RCC 7860 (cell line): ENCODE results near the gene PLPPR4.

Experiments used
- DNase-seq: peaks from one replicate; pipeline ENCODE4 v3.0.0-alpha.2; 2015; ENCODE audit warnings: low spot score
- FAIRE-seq: peaks from 2 replicates; lab custom pipeline; 2012; peaks lifted over from hg19 to GRCh38; lab: Jason Lieb, UNC

The PLPPR4 gene

DNA sequence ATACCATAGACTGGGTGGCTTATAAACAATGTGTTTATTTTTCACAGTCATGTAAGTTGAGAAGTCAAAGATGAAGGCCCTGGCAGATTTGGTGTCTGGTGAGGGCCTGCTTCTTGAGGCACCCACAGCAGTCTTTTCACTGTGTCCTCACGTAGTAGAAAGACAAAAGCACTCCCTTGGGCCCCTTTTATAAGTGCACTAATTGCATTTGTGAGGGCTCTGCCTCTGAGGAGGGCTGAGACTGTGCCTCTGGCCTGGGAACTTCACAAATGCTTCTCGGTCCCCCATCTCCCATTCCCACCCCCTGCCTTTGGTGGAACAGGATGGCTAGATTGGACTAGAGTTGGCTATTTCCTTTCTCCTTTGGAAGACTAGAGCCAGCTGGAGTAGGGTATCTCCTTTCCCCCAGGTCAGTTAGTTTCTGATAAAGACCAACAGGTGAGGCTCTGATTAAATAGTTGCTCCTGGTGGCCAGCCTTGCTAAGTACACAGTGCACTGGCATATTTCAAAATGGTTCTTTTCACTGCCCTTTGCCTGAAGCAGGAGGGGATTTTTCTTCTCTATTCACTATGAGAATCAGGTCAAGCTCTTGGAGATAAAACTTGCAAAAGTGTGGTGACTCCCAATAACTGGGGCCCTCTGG lies 82.9 kb downstream of the PLPPR4 start:
- FAIRE-seq: no peak
- DNase-seq: no peak

DNA sequence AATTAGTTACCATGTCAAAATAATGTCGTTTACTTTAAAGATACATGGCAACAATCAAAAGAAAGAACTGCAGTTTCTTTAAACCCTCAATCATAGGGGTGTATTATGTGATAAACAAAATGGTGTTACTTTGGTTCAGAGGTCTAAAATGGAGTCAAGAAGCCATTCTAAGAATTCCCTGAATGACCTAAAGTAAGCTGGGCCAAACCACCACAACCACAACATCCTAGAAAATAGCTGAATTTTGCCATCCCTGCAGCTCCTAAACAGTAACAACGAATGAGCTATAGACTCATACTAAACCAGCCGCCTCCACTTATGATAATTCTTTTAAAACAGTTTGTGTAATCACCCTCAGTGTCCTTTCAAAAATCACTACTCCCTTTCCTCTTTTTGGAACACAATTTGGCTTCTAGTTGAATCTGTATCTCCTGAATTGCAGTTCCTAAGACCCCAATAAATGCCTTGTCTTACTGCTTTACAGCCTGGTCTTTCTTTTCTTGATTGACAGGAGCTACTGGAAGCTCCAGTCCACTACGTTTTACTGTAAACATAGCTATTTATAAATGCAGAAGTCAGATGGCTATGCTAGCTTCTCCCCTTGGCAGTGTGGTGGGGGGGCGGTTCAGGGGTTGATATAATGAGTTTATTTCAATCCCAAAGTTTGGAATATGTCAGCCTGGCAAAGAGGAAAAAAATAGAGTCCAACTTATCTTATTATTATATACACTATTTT lies 84.3 kb downstream of the PLPPR4 start:
- DNase-seq (no peak), FAIRE-seq (no peak)

DNA sequence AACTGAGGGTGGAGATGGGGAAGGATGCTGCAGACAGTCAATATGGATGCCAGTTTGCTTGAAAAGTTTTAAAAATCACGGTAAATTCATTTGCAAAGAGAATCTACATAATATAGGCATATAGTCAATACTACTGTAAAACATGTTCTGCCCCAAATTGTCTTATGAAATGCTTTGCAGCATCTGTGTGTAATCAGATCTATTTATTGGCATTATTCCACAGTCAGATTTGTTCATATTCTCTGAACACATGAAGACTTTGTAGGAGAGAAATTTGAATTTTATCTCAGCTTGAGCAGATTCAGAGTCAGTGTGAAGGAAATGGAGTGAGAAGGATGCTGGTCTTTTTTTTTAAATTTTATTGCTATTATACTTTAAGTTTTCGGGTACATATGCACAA lies 88.5 kb downstream of the PLPPR4 start:
- no peak for FAIRE-seq
- DNase-seq: no peak

GRCh38 chr1:99358770-99359169 lies 94.5 kb downstream of the PLPPR4 start:
- FAIRE-seq (no peak), DNase-seq (no peak)
